Esophagus muscularis mucosa (tissue), 4 donors: ENCODE measurements around the gene AFF3. TPM values are rescaled to one million over a fixed set of nuclear protein-coding genes. Genes with fewer than 3 reads are reported as not detected.

Experiments used
- DNase-seq: peaks from one replicate; pipeline ENCODE4 v3.0.0-alpha.2; 2017; ENCODE audit errors: extremely low spot score
- H3K27ac ChIP-seq, 4 donors: fragments of 200-600 bp; sonication (generic); replicated peaks in 1 of 4; 1 replicate in 3 of 4; 2 replicates in 1 of 4; pipeline ENCODE4 v1.5.1; 2016 to 2019; ENCODE audit warnings: mild to moderate bottlenecking in 1 of 4
- H3K27me3 ChIP-seq, 4 donors: fragments of 200-600 bp; sonication (generic); one replicate each; pipeline versions ENCODE4 v1.5.1 to v1.6.0; 2016 to 2019
- H3K36me3 ChIP-seq, 4 donors: fragments of 200-600 bp; sonication (generic); one replicate each; pipeline ENCODE4 v1.5.1; 2016 to 2019
- H3K4me1 ChIP-seq, 4 donors: fragments of 200-600 bp; sonication (generic); one replicate each; pipeline ENCODE4 v1.5.1; 2016 to 2019
- H3K4me3 ChIP-seq, 4 donors: fragments of 200-600 bp; sonication (generic); 1 replicate in 2 of 4; 2 replicates in 2 of 4; pipeline ENCODE4 v1.5.1; 2016 to 2019; ENCODE audit warnings: mild to moderate bottlenecking in 4 of 4, moderate library complexity in 1 of 4
- H3K9me3 ChIP-seq, 4 donors: fragments of 200-600 bp; sonication (generic); 1 replicate in 3 of 4; 2 replicates in 1 of 4; pipeline ENCODE4 v1.5.1; 2016 to 2019
- EP300 ChIP-seq: sonication (generic); formaldehyde crosslinking; IDR thresholded peaks from one replicate; pipeline ENCODE4 v1.6.1; 2017; ENCODE audit warnings: antibody characterized with exemption
- POLR2A ChIP-seq: fragments of 450-650 bp; IDR thresholded peaks from one replicate; pipeline ENCODE4 v1.6.1; 2017; ENCODE audit warnings: antibody characterized with exemption, moderate library complexity, mild to moderate bottlenecking, low read depth
- POLR2AphosphoS5 ChIP-seq, 2 donors: sonication (generic); formaldehyde crosslinking; IDR thresholded peaks; one replicate each; pipeline ENCODE4 v1.6.1; 2017; ENCODE audit warnings: antibody characterized with exemption in 2 of 2
- WGBS: methylation state at CpG from one replicate; pipeline ENCODE4 v1.1.5; 2018; 5-methylcytosine and 5-hydroxymethylcytosine counted together
- intact Hi-C: fragments of 100-400 bp; cut with DNase I; formaldehyde crosslinking; loops from one replicate; pipeline ENCODE4 v1.15.1; 2023
- total RNA-seq, 4 donors: library from RNA; depleted of rRNA; stranded (reverse); fragments of >200 nt; gene quantifications; one replicate each; pipeline versions ENCODE4 v1.1.0 to v1.2.1, GENCODE V29; 2016
- TF ChIP-seq, protein P1 (sequence below), 3 experiments: fragments of 200-600 bp in 2 of 3; fragments of 450-650 bp in 1 of 3; sonication (generic) in 2 of 3; IDR thresholded peaks; one replicate each; pipeline ENCODE4 v1.5.1; 2017 to 2019; ENCODE audit warnings: antibody characterized with exemption in 3 of 3, mild to moderate bottlenecking in 2 of 3, moderate library complexity in 1 of 3

Gene AFF3
- total RNA-seq, 4 donors from 2014 or later: 36.4 to 99.5 (median 56.9) TPM

DNA sequence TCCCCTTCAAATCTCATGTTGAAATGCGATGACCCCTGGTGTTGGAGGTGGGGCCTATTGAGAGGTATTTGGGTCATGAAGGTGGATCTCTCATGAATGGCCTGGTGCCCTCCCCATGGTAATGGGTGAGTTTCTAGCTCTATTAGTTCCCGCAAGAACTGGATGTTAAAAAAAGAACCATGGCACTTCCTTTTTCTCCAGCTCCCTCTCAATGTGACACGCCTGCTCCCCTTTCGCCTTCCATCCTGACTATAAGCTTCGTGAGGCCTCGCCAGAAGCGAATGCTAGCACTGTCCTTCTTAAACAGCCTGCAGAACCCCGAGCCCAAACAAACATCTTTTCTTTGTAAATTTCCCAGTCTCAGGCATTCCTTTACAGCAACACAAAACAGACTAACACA is 349.4 kb downstream of the AFF3 start:
- Histone ChIP-seq H3K27ac (no peak overlapping the region), H3K4me3 (no peak overlapping the region), H3K36me3 (no peaks in the 10 kb centered on the region), H3K4me1 (peaks cover 0 to 12% (median 4%) of the 10 kb centered on the region in 4 donors), H3K9me3 (peaks cover 0 to 6% (median 0%) of the 10 kb centered on the region in 4 donors), H3K27me3 (no peaks in the 10 kb centered on the region)
- intact Hi-C loops: no loop called here
- DNase-seq: no peak
- no peak for TF ChIP-seq EP300
- TF ChIP-seq, protein P1, sequence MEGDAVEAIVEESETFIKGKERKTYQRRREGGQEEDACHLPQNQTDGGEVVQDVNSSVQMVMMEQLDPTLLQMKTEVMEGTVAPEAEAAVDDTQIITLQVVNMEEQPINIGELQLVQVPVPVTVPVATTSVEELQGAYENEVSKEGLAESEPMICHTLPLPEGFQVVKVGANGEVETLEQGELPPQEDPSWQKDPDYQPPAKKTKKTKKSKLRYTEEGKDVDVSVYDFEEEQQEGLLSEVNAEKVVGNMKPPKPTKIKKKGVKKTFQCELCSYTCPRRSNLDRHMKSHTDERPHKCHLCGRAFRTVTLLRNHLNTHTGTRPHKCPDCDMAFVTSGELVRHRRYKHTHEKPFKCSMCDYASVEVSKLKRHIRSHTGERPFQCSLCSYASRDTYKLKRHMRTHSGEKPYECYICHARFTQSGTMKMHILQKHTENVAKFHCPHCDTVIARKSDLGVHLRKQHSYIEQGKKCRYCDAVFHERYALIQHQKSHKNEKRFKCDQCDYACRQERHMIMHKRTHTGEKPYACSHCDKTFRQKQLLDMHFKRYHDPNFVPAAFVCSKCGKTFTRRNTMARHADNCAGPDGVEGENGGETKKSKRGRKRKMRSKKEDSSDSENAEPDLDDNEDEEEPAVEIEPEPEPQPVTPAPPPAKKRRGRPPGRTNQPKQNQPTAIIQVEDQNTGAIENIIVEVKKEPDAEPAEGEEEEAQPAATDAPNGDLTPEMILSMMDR (IDR thresholded peaks at IDR 0.05): no peak
- no peak for TF ChIP-seq POLR2AphosphoS5 (IDR thresholded peaks at IDR 0.05)
- no peak for TF ChIP-seq POLR2A
- WGBS: 83% methylated on average over 8 of the region's 8 CpGs

DNA sequence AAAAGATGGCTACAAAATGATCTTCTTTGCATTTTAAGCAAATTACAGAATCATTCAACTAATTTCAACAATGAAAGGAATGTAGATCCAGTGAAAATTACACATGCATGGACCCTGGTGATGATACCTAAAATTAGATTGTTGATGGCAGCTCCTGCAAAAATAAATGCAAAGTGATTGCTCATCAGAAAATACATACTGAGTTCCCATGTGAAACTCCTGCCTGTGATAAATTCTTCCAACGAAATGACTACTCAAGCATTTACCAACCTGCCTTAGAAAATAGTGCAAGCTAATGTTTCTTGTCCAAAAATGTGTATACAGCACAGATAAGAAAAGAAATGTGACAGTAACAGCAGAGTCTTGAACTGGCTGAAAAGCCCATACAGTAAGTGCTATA is 352.5 kb downstream of the AFF3 start:
- 37% methylated on average over 1 of the region's 1 CpG for WGBS
- intact Hi-C loops: no loop called here
- peaks cover 0 to 12% (median 4%) of the 10 kb centered on the region in 4 donors for H3K4me1 ChIP-seq

DNA sequence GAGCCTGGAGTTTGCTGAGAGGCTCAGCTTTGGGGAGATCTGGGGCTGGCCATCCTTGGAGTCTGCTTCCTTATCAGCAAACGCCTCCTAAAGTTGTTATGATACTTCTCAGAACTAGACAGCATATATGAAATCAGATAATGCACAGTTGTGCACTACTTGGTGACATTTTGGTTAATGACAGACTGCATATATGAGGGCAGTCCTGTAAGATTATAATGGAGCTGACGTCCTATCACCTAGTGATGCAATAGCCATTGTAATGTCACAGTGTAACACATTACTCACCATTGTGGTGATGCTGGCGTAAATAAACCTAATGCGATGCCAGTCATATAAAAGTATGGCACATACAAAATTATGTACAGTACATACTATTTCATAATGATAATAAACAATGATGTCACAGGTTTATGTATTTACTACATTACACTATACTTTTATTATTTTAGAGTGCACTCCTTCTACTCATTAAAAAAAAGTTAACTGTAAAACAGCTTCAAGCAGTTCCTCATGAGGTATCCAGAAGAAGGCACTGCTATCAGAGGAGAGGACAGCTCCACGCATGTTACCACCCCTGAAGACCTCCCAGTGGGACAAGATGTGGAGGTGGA is 354.5 kb downstream of the AFF3 start:
- WGBS: 80% methylated on average over 5 of the region's 5 CpGs
- intact Hi-C loops: no loop called here
- Histone ChIP-seq H3K4me1 (peaks cover 0 to 12% (median 4%) of the 10 kb centered on the region in 4 donors), H3K36me3 (no peaks in the 10 kb centered on the region), H3K4me3 (no peak overlapping the region), H3K27ac (no peak overlapping the region), H3K27me3 (no peaks in the 10 kb centered on the region), H3K9me3 (no peaks in the 10 kb centered on the region)
- TF ChIP-seq, protein P1 (IDR thresholded peaks at IDR 0.05): no peak
- TF ChIP-seq POLR2AphosphoS5 (IDR thresholded peaks at IDR 0.05) (no peak), EP300 (no peak), POLR2A (no peak)
- no peak for DNase-seq

More for the DNA sequence above, 352.5 kb downstream of the AFF3 start:
- Histone ChIP-seq H3K9me3 (no peaks in the 10 kb centered on the region), H3K27ac (no peak overlapping the region), H3K27me3 (no peaks in the 10 kb centered on the region), H3K4me3 (no peak overlapping the region), H3K36me3 (no peaks in the 10 kb centered on the region)
- DNase-seq: no peak
- TF ChIP-seq POLR2A (no peak), EP300 (no peak), POLR2AphosphoS5 (IDR thresholded peaks at IDR 0.05) (no peak)
- TF ChIP-seq, protein P1 (IDR thresholded peaks at IDR 0.05): no peak

DNA sequence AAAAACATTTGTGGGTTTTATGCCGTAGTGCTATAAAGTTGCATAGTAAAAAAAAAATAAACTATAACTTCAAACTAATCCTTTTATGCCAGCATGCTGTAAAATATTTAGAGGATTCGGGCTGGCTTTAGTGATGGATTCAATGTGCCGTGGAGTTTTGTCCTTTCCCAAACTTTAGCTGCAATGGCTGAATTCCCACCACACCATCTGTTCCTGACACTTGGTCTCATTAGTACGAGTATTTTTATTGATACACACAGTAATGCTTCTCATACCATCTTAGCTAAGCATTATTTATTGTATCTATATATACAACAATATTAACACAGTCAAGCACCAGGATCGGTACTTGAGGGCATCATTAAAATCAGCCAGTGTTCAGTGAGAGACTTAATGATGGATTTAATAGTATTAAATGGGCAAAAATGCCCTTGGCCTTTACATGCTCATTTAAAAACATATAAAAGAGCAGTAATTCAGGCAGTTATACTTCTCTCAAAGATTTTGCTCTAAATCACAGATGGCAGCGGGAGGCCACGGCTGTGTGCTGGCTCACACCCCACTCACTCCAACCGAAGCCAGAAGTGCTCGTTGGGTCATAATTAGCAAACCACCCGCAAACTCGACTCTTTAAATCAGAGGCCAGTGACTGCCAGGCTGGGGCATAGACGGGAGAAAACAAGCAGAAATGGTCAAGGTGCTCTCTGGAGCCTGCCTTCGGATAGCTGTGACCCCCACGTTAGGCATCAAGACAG is 355.6 kb downstream of the AFF3 start:
- intact Hi-C loops: no loop called here
- Histone ChIP-seq H3K27ac (no peak overlapping the region), H3K4me3 (no peak overlapping the region), H3K4me1 (peaks cover 0 to 12% (median 4%) of the 10 kb centered on the region in 4 donors), H3K27me3 (no peaks in the 10 kb centered on the region), H3K36me3 (no peaks in the 10 kb centered on the region), H3K9me3 (no peaks in the 10 kb centered on the region)
- TF ChIP-seq, protein P1 (IDR thresholded peaks at IDR 0.05): no peak
- TF ChIP-seq EP300: no peak
- TF ChIP-seq POLR2A: no peak
- no peak for TF ChIP-seq POLR2AphosphoS5 (IDR thresholded peaks at IDR 0.05)
- DNase-seq: no peak
- 92% methylated on average over 14 of the region's 14 CpGs for WGBS
